Measurements from ENCODE around the gene PCARE. TPM values are rescaled to one million over a fixed set of nuclear protein-coding genes. Genes with fewer than 3 reads are reported as not detected.

The PCARE gene
- total and polyA plus RNA-seq, 2 experiments from 2014 or later = 2.2 TPM; not detected in 1

DNA sequence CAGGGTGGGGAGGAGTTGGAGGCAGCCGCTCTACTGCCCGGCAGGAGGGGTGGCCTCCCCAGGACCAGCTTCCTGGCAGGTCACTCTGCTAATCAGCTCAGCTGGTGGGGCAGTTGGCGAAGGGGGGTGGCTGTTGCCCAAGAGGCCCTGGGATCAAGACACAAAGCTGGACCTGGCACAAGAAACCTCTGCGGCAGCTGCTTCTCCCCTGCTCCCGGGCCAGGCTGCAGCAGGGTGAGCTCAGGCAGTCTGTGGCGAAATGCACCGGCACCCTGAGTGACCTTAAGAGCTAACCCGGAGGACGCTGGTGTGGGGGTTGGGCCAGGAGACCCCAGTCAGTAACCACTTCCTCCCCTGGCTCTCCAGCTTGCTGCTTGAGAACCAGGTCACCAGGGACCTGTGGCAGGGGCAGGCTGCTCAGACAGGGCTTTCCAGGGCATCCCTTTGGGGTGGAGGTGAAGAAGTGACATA, 62.1 kb downstream of the PCARE start:
- no peaks in the 10 kb centered on the region for H3K9me2 ChIP-seq (replicated peaks; ENCODE audit: insufficient read depth)
- no peaks in the 10 kb centered on the region for H3K27me3 ChIP-seq
- H3K79me2 ChIP-seq = no peaks in the 10 kb centered on the region
- H4K20me1 ChIP-seq (ENCODE audit: insufficient read depth, poor library complexity, severe bottlenecking) = no peaks in the 10 kb centered on the region
- H3K4me3 ChIP-seq = no peak overlapping the region
- H3K4me1 ChIP-seq (ENCODE audit: insufficient read depth) = peaks cover 17% of the 10 kb centered on the region
- TF ChIP-seq EZH2phosphoT487 (IDR thresholded peaks at IDR 0.05; ENCODE audit: low read depth, severe bottlenecking, unreplicated experiment) = no peak
- TF ChIP-seq, protein P1, sequence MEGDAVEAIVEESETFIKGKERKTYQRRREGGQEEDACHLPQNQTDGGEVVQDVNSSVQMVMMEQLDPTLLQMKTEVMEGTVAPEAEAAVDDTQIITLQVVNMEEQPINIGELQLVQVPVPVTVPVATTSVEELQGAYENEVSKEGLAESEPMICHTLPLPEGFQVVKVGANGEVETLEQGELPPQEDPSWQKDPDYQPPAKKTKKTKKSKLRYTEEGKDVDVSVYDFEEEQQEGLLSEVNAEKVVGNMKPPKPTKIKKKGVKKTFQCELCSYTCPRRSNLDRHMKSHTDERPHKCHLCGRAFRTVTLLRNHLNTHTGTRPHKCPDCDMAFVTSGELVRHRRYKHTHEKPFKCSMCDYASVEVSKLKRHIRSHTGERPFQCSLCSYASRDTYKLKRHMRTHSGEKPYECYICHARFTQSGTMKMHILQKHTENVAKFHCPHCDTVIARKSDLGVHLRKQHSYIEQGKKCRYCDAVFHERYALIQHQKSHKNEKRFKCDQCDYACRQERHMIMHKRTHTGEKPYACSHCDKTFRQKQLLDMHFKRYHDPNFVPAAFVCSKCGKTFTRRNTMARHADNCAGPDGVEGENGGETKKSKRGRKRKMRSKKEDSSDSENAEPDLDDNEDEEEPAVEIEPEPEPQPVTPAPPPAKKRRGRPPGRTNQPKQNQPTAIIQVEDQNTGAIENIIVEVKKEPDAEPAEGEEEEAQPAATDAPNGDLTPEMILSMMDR (IDR thresholded peaks at IDR 0.05; ENCODE audit: poor library complexity) = no peak
- TF ChIP-seq EZH2 (IDR thresholded peaks at IDR 0.05; ENCODE audit: borderline replicate concordance) = no peak
- H3K9me3 ChIP-seq (ENCODE audit: low read depth) = no peaks in the 10 kb centered on the region
- no peak overlapping the region for H2AFZ ChIP-seq
- H3K27ac ChIP-seq = no peak overlapping the region
- WGBS (ENCODE audit: low lambda C conversion rate, missing lambda C conversion rate) = 65% methylated on average over 9 of the region's 9 CpGs
- DNase-seq (ENCODE audit: low spot score) = no peak
- no peaks in the 10 kb centered on the region for H3K36me3 ChIP-seq (replicated peaks; ENCODE audit: insufficient read depth, low read depth)
- H3K4me2 ChIP-seq = no peak overlapping the region

Other genes with a start within 250 kb of the PCARE start
- gene TRMT61B, start 204.2 kb downstream of the PCARE start, total RNA-seq = 11.2 and 15.2 TPM in 2 replicates
- 9.8 and 17.0 TPM in 2 replicates for gene TRMT61B, start 204.2 kb downstream of the PCARE start, polyA plus RNA-seq
- 41.3 and 43.0 TPM in 2 replicates for gene WDR43, start 179.9 kb downstream of the PCARE start, total RNA-seq
- 21.0 and 24.5 TPM in 2 replicates for gene WDR43, start 179.9 kb downstream of the PCARE start, polyA plus RNA-seq
- gene TOGARAM2, start 93.2 kb downstream of the PCARE start, total RNA-seq = 0.47 and 0.92 TPM in 2 replicates
- gene TOGARAM2, start 93.2 kb downstream of the PCARE start, polyA plus RNA-seq = 1.3 and 2.1 TPM in 2 replicates
- 31.2 and 35.6 TPM in 2 replicates for gene CLIP4, start 40.9 kb upstream of the PCARE start, total RNA-seq
- 15.9 and 17.3 TPM in 2 replicates for gene CLIP4, start 40.9 kb upstream of the PCARE start, polyA plus RNA-seq